Stimulated activated naive CD4-positive, alpha-beta T cell treated with Interleukin-2 at 50 U/mL for 16 hours (primary cell): ENCODE data around the gene PHF23.

Source experiments
- DNase-seq: peaks from one replicate; lab custom pipeline; 2025; lab: John Stamatoyannopoulos, UW

Gene PHF23

DNA sequence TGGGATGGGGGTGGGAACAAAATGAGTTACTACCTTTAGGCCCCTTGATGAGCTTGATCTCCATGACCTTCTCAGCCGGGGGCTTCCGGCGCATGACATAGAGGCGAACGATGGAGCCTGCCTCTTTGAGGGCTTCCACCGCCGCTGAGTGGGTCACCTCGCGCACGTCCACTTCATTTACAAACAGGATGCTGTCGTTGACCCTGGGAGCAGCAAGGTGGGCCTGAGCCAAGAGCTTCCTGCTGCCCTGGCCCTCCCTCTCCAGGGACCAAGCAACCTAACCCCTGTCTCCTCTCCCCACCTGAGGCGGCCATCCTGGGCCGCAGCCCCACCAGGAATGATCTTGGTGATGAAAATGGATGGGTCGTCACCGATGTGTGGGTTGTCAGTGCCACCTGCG is 35.9 kb downstream of the PHF23 start:
- DNase-seq = no peak

DNA sequence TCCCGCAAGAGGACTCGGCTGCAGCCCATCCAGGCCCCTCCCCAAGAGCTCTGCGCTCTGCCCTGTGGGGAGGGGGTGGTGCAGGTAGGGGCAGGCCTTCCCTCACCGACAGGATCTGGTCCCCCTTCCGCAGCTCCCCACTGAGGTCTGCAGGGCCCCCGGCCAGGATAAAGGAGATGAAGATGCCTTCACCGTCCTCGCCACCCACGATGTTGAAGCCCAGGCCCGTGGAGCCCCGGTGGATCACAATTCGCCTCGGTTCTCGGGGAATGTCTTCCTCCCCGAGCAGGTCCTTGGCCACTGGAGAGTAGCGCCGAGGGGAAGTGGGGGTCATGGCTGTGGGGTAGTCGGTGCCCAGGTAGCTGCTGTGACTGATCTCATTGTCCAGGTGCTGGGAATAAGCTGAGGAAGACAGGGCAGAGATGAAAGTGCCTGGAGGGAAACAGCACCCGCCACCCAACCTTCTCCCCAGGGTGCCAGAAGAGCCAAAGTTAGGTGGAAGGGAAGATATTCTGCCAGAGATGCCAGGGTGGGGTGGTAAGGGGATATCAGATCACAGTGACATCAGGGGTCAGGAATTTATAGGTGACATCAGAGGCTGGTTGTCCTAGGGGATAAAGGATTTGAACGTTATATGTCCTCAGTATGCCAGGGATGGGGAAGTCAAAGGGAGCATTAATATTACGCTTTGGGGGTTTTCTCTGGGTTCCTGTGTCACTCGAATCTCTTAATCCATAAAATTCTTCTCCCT is 42.4 kb downstream of the PHF23 start:
- DNase-seq = no peak

DNA sequence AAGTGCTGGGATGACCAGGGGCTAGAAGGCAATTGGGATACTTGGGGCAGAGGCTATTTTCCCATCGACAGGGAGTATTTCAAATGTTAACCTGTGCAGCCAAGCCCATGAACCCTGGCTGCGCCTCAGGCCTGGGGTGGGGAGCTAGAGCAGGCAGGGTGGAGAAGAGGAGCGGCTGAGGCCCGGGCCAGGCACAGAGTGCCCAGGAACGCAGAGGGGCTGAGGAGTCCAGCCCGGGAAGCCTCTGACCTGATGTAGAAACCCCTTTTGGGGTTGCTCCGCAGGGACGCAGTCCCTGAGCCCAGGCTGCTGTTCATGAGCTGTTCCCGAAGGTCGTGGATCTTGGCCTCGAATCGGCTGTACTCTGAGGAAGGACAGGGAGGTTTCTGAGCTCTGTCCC is 43.3 kb downstream of the PHF23 start:
- DNase-seq = no peak

- DNase-seq = no peak
Observed at GRCh38 chr17:7192271-7192937, 46.9 kb downstream of the PHF23 start.

GRCh38 chr17:7191571-7192270 is 47.5 kb downstream of the PHF23 start:
- DNase-seq = no peak

DNA sequence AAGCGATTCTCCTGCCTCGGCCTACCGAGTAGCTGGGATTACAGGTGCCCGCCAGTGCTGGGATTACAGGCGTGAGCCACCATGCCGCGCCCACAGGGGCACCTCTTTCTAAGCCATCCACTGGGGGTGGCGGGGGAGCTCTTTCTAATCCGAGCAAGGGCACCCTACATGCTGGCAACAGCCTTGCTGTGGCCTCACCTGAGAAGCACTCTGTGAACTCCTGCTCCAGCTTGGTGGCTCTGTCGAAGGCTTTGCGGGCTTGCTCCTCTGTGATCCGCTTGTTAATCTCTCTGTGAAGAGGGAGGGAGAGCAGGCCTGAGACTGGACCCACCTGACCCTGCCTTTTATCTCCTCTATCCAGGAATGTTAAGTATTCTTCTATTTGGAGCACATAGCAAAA is 48.2 kb downstream of the PHF23 start:
- DNase-seq = no peak

GRCh38 chr17:7190276-7190917 is 48.9 kb downstream of the PHF23 start:
- no peak for DNase-seq

DNA sequence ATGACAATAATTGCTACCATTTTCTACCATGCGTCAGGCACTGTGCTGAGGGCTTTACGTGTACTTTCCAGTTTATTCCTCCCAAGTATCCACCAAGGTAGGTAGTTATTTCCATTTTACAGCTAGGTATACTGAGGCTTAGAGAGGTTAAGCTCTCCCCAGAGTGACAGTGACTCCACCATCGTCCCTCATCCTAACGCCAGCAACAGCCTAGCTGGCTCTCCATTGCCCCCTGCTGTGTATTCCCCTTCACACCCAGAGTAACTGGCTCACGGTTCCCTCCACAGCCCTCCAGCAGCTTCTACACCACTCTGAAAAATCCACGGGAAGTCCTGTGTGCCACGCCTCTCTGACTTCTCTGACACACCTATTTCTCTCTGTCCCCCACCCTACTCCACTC is 53.0 kb downstream of the PHF23 start:
- no peak for DNase-seq
